ENCODE data around the gene AARS2. TPM values are rescaled to one million over a fixed set of nuclear protein-coding genes. Genes with fewer than 3 reads are reported as not detected.
A peak's percentile ranks its signal among the peaks of the same experiment; 100 is the strongest.

The AARS2 gene
- total and polyA plus RNA-seq, 2 of the 8 experiments (the other 6 are each of a cell fraction or from before 2014, with no cell fraction given), result 8.6 to 20.4 TPM

GRCh38 chr6:44264154-44265006 lies 48.8 kb downstream of the AARS2 start:
- peaks cover 12 to 41% (median 20%) of the 10 kb centered on the region in 4 experiments for H3K4me1 ChIP-seq (replicated peaks in 1 of 4; ENCODE audit: control insufficient read depth in 3 of 4, insufficient read depth in 4 of 4, low read length in 3 of 4)
- peaks cover 1 to 5% of the 10 kb centered on the region in 2 experiments for H4K20me1 ChIP-seq (replicated peaks in 1 of 2; ENCODE audit: control insufficient read depth in 1 of 2, insufficient read depth in 2 of 2, low read length in 2 of 2)
- POLR2A ChIA-PET (ENCODE audit: partially characterized antibody), result interaction anchor here (0.8 to 15.1 kb wide), 6 partner anchors 11 to 48 kb away, joined by 3 to 581 read pairs (median 3); partner anchors contain the start of genes HSP90AB1 and SLC35B2
- H2AK5ac ChIP-seq (ENCODE audit: low read depth, low read length), result no peak overlapping the region
- H3K56ac ChIP-seq (replicated peaks; ENCODE audit: insufficient read length, low read depth, low read length), result no peak overlapping the region
- H3K9me3 ChIP-seq (ENCODE audit: insufficient read depth in 2 of 2, low read depth in 1 of 2, low read length in 1 of 2), result no peaks in the 10 kb centered on the region
- peaks cover 7% of the 10 kb centered on the region; the same call in 1 of the 2 replicates for H3K79me1 ChIP-seq (ENCODE audit: low read depth, low read length)
- DNase-seq (ENCODE audit: low read depth in 1 of 2, low spot score in 2 of 2) (no peak), FAIRE-seq (no peak)
- no peak overlapping the region for H4K5ac ChIP-seq (ENCODE audit: insufficient read length, low read depth, low read length)
- CTCF ChIA-PET (ENCODE audit: partially characterized antibody), result interaction anchor here (0.7 to 19.0 kb wide), 6 partner anchors 9 to 176 kb away, joined by 3 to 330 read pairs (median 6); partner anchors contain the start of gene AARS2
- H3K27ac ChIP-seq (ENCODE audit: low read depth, low read length), result no peak overlapping the region
- peak overlapping the region; percentile 57 to 85 (median 76) for H3K4me3 ChIP-seq (ENCODE audit: extremely low read depth in 1 of 4, insufficient read depth in 2 of 4, low read depth in 3 of 4, low read length in 4 of 4)
- H4K91ac ChIP-seq (replicated peaks; ENCODE audit: insufficient read length, low read length), result no peak overlapping the region
- no peak overlapping the region for H3K14ac ChIP-seq (ENCODE audit: insufficient read length)
- TF ChIP-seq CTBP2 (IDR thresholded peaks at IDR 0.05; ENCODE audit: borderline replicate concordance, insufficient read depth, insufficient read length, low read length), result no peak
- TF ChIP-seq JUND (IDR thresholded peaks at IDR 0.05; ENCODE audit: low read length), result no peak
- TF ChIP-seq GABPA (IDR thresholded peaks at IDR 0.05; ENCODE audit: borderline replicate concordance, insufficient read depth, low read length), result no peak
- TF ChIP-seq RNF2 (IDR thresholded peaks at IDR 0.05; ENCODE audit: borderline replicate concordance, low read depth, low read length, missing control alignments, poor library complexity, severe bottlenecking), result no peak
- TF ChIP-seq MAFK (IDR thresholded peaks at IDR 0.05; ENCODE audit: low read depth, low read length), result no peak
- no peak for TF ChIP-seq TCF12 (IDR thresholded peaks at IDR 0.05; ENCODE audit: low read depth, low read length)
- no peak for TF ChIP-seq RXRA (IDR thresholded peaks at IDR 0.05; ENCODE audit: insufficient read depth, low read depth, low read length)
- no peak overlapping the region for H4K8ac ChIP-seq (ENCODE audit: extremely low read depth, insufficient read depth, low read length)
- peak overlapping the region in 3 of 4 experiments; percentile 44 to 62 (median 51); a peak in 5 of 7 replicates for H3K9ac ChIP-seq (replicated peaks in 1 of 4; ENCODE audit: extremely low read depth in 1 of 4, low read depth in 3 of 4, low read length in 3 of 4)
- H3K23me2 ChIP-seq (ENCODE audit: low read depth, low read length), result peaks cover 10% of the 10 kb centered on the region
- 0 out of 2 replicates have a peak overlapping the region, but pooled peaks have one; percentile 38 for H3K18ac ChIP-seq (ENCODE audit: extremely low read depth, low read length)
- H2BK15ac ChIP-seq (ENCODE audit: low read length), result no peak overlapping the region
- peak overlapping the region; percentile 12 for H3K4ac ChIP-seq (replicated peaks; ENCODE audit: insufficient read length, low read depth, low read length)
- H2BK5ac ChIP-seq (ENCODE audit: low read depth, low read length), result no peak overlapping the region
- no peak overlapping the region for H2BK120ac ChIP-seq (replicated peaks; ENCODE audit: low read depth, low read length)
- no peak overlapping the region for H3K23ac ChIP-seq (ENCODE audit: insufficient read length)
- WGBS, 2 experiments (ENCODE audit: extremely low coverage in 1 of 2, insufficient coverage in 1 of 2, insufficient read length in 1 of 2, insufficient replicate concordance in 2 of 2, low coverage in 1 of 2, low lambda C conversion rate in 2 of 2, missing lambda C conversion rate in 1 of 2), result 19% methylated on average over 13 of the region's 13 CpGs; no CpG with 5 or more reads in 1 of the 2 experiments
- peaks cover 3 to 10% (median 7%) of the 10 kb centered on the region in 4 experiments; a peak in 4 of 8 replicates for H3K36me3 ChIP-seq (ENCODE audit: control insufficient read depth in 2 of 4, insufficient read depth in 4 of 4, low read length in 3 of 4)
- peaks cover 0 to 10% of the 10 kb centered on the region in 2 experiments; a peak in 1 of 4 replicates for H3K79me2 ChIP-seq (ENCODE audit: control insufficient read depth in 1 of 2, insufficient read depth in 2 of 2, low read length in 2 of 2)
- peak overlapping the region; percentile 50 to 91 for H3K4me2 ChIP-seq (ENCODE audit: insufficient read depth in 1 of 2, low read depth in 2 of 2, low read length in 2 of 2)
- H2BK12ac ChIP-seq (ENCODE audit: low read depth, low read length), result 0 out of 2 replicates have a peak overlapping the region, but pooled peaks have one; percentile 23
- no peak overlapping the region for H2AFZ ChIP-seq (ENCODE audit: low read length)
- no peak overlapping the region for H2BK20ac ChIP-seq (ENCODE audit: low read length)
- H3K27me3 ChIP-seq (replicated peaks in 1 of 4; ENCODE audit: control insufficient read depth in 3 of 4, extremely low read depth in 1 of 4, insufficient read depth in 3 of 4, low read length in 3 of 4), result no peaks in the 10 kb centered on the region; a peak in 2 of 7 replicates
